ENCODE measurements around the gene LY6G6C. TPM values are rescaled to one million over a fixed set of nuclear protein-coding genes. Genes with fewer than 3 reads are reported as not detected.

LY6G6C gene
- total and polyA plus RNA-seq, 4 donors = 0.14 to 0.16 TPM; not detected in 2

DNA sequence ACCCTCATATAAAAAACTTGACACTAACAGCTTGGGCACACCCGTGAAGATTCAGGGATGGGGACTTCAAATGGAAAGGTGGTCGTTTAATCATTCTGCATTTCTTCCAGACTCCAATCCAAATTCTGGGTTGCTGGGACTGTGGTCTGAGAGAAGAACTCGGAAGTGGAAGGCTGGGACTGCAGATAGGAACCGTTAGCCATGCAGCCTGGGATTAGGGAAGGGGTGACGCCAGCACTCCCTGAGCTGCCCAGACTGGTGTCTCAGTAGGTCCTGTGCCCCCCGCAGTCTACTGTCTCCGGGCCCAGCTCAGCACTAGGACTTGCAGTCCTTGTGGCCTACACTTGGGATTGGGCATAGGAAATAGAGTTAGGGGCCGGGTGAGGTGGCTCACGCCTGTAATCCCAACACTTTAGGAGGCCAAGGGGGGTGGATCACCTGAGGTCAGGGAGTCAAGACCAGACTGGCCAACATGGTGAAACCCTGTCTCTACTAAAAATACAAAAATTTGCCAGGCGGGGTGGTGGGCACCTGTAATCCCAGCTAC is 15.3 kb upstream of the LY6G6C start:
- 17 to 29% methylated on average over 10 of the region's 10 CpGs for WGBS, 2 donors
- H3K4me1 ChIP-seq (ENCODE audit: control insufficient read depth in 5 of 5, insufficient read depth in 5 of 5, low read length in 5 of 5) = peaks cover 0 to 45% (median 17%) of the 10 kb centered on the region in 5 donors
- peak overlapping the region; percentile 87 to 98 for H3K27ac ChIP-seq (ENCODE audit: low read depth in 1 of 2, low read length in 1 of 2)
- no peak for DNase-seq
- no peak for ATAC-seq (ENCODE audit: insufficient read depth, low FRiP score)
- peak overlapping the region; percentile 82 to 92 for H3K9ac ChIP-seq (ENCODE audit: insufficient read depth in 1 of 2, low read length in 2 of 2)
- H3K9me3 ChIP-seq (ENCODE audit: control insufficient read depth in 4 of 4, insufficient read depth in 3 of 4, low read length in 3 of 4) = no peaks in the 10 kb centered on the region
- TF ChIP-seq, protein P1, sequence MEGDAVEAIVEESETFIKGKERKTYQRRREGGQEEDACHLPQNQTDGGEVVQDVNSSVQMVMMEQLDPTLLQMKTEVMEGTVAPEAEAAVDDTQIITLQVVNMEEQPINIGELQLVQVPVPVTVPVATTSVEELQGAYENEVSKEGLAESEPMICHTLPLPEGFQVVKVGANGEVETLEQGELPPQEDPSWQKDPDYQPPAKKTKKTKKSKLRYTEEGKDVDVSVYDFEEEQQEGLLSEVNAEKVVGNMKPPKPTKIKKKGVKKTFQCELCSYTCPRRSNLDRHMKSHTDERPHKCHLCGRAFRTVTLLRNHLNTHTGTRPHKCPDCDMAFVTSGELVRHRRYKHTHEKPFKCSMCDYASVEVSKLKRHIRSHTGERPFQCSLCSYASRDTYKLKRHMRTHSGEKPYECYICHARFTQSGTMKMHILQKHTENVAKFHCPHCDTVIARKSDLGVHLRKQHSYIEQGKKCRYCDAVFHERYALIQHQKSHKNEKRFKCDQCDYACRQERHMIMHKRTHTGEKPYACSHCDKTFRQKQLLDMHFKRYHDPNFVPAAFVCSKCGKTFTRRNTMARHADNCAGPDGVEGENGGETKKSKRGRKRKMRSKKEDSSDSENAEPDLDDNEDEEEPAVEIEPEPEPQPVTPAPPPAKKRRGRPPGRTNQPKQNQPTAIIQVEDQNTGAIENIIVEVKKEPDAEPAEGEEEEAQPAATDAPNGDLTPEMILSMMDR (IDR thresholded peaks at IDR 0.05; ENCODE audit: control extremely low read depth, extremely low read depth) = no peak
- peaks cover 8 to 21% (median 14%) of the 10 kb centered on the region in 4 donors for H3K36me3 ChIP-seq (ENCODE audit: control insufficient read depth in 4 of 4, insufficient read depth in 4 of 4, low read length in 4 of 4)
- H3K27me3 ChIP-seq (ENCODE audit: control insufficient read depth in 3 of 3, insufficient read depth in 3 of 3, low read length in 2 of 3) = no peaks in the 10 kb centered on the region
- H3K4me3 ChIP-seq = peak overlapping the region; percentile 75

DNA sequence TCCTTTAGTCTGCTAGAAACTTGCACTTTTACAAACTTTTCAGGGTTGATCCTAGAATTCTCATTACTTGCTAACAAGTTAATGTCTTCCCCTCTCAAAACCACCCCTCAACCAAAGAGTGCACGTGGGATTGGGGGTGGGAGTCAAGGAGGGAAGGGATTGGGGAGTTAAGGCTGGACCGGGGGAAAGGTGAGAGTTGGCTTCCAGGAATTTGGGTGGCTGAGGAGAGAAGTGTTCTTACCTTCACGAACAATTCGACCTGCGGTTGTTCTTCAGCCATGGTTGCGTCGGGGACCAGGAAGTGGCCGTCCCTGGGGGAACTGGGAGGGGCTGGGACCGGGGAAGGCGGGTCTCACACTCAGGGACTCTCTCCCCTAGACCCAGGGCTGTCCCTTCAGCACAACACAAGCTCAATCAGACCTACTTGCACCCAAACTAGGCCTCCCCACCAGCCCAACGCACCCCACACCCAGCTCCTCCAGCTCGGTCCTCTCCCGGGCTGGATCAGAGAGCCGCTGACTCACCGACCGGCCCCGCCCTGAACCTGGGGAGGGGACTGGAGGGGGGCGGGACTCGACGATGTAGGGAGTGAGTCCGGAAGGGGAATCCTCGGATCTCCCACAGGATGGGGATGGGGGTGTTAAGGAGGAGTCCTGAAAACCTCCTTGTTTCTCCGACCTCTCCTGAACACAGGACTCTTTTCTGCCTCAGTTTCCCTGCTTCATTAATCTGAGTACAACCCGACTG is 14.6 kb upstream of the LY6G6C start, which contains the start of gene CLIC1:
TSS of gene CLIC1 (minus strand) at position 510 of the 747 bp plus-strand sequence. CDS start at position 280, 230 bp downstream.
- Histone ChIP-seq H3K9me3 (ENCODE audit: control insufficient read depth in 4 of 4, insufficient read depth in 3 of 4, low read length in 3 of 4) (no peaks in the 10 kb centered on the region), H3K36me3 (ENCODE audit: control insufficient read depth in 4 of 4, insufficient read depth in 4 of 4, low read length in 4 of 4) (peaks cover 9 to 24% (median 18%) of the 10 kb centered on the region in 4 donors), H3K4me1 (ENCODE audit: control insufficient read depth in 5 of 5, insufficient read depth in 5 of 5, low read length in 5 of 5) (peaks cover 0 to 45% (median 17%) of the 10 kb centered on the region in 5 donors), H3K27me3 (ENCODE audit: control insufficient read depth in 3 of 3, insufficient read depth in 3 of 3, low read length in 2 of 3) (no peaks in the 10 kb centered on the region), H3K9ac (ENCODE audit: insufficient read depth in 1 of 2, low read length in 2 of 2) (peak within 1 kb of the TSS; percentile 82 to 92), H3K27ac (ENCODE audit: low read depth in 1 of 2, low read length in 1 of 2) (peak within 1 kb of the TSS; percentile 87 to 98), H3K4me3 (peak within 1 kb of the TSS; percentile 75)
- TF ChIP-seq, protein P1 (IDR thresholded peaks at IDR 0.05; ENCODE audit: control extremely low read depth, extremely low read depth) = no peak
- DNase-seq = peak; percentile 84 to 89 (median 88)
- peak; percentile 57 for ATAC-seq (ENCODE audit: insufficient read depth, low FRiP score)
- 0% methylated on average over 23 to 24 of the region's 24 CpGs for WGBS, 2 donors

DNA sequence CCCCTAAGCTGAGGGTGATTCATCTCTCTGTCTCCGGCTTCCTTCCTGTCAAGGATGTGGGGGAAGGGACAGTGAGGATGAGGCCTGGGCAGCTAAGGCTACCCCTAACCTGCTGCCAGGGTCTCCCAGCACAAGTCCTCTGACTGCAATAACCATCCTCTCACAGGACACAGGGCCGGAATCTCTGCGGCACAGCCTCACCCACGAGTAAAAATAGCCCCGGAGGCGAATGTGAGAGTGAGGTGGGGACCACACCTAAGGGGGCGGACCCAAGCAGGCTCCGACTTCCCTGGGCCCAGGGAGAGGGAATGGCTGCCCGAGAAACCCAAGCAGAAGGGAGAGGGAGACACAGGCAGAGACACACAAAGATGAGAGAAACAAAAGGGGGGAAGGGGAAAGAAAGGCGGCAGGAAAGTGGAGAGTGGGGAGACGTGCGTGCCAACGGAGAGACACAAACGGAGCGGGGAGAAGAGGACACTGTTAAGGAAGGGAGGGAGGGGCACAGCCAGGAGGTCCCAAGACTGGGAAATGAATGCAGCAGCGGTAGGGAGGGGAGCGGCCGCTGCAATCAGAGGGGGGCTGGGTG is 13.4 kb upstream of the LY6G6C start:
- Histone ChIP-seq H3K9me3 (ENCODE audit: control insufficient read depth in 4 of 4, insufficient read depth in 3 of 4, low read length in 3 of 4) (no peaks in the 10 kb centered on the region), H3K27me3 (ENCODE audit: control insufficient read depth in 3 of 3, insufficient read depth in 3 of 3, low read length in 2 of 3) (no peaks in the 10 kb centered on the region), H3K4me3 (peak overlapping the region; percentile 75), H3K27ac (ENCODE audit: low read depth in 1 of 2, low read length in 1 of 2) (peak overlapping the region; percentile 87 to 98), H3K36me3 (ENCODE audit: control insufficient read depth in 4 of 4, insufficient read depth in 4 of 4, low read length in 4 of 4) (peaks cover 9 to 24% (median 19%) of the 10 kb centered on the region in 4 donors), H3K4me1 (ENCODE audit: control insufficient read depth in 5 of 5, insufficient read depth in 5 of 5, low read length in 5 of 5) (peaks cover 0 to 39% (median 17%) of the 10 kb centered on the region in 5 donors), H3K9ac (ENCODE audit: insufficient read depth in 1 of 2, low read length in 2 of 2) (peak overlapping the region; percentile 82 to 92)
- TF ChIP-seq, protein P1 (IDR thresholded peaks at IDR 0.05; ENCODE audit: control extremely low read depth, extremely low read depth) = no peak
- DNase-seq (peak; percentile 38 to 66 (median 44)), ATAC-seq (ENCODE audit: insufficient read depth, low FRiP score) (no peak)
- WGBS, 2 donors = 0% methylated on average over 17 to 18 of the region's 18 CpGs
